Panc1 (cell line): Measurements from ENCODE around the gene HPGDS.

Experiments used
- CTCF ChIP-seq: fragments of 450-650 bp; IDR thresholded peaks from 2 replicates; pipeline ENCODE4 v1.5.1; 2017; ENCODE audit warnings: mild to moderate bottlenecking
- POLR2AphosphoS5 ChIP-seq: IDR thresholded peaks from 2 replicates; pipeline ENCODE4 v1.6.1; 2012; ENCODE audit warnings: mild to moderate bottlenecking, low read depth, low read length, moderate library complexity
- REST ChIP-seq, 2 experiments: IDR thresholded peaks; 2 replicates each; pipeline ENCODE4 v1.6.1; 2011 to 2012; ENCODE audit warnings: low read depth in 2 of 2, control low read depth in 1 of 2, low read length in 1 of 2, mild to moderate bottlenecking in 1 of 2, moderate library complexity in 1 of 2; ENCODE audit not compliant: insufficient read depth in 1 of 2
- SIN3A ChIP-seq: IDR thresholded peaks from 2 replicates; pipeline ENCODE4 v1.6.1; 2012; ENCODE audit warnings: low read depth, mild to moderate bottlenecking, low read length, moderate library complexity, borderline replicate concordance; ENCODE audit not compliant: insufficient read depth
- TCF7L2 ChIP-seq: IDR thresholded peaks from 2 replicates; pipeline ENCODE4 v1.6.1; 2011; ENCODE audit warnings: mild to moderate bottlenecking, low read depth, low read length, inconsistent platforms

DNA sequence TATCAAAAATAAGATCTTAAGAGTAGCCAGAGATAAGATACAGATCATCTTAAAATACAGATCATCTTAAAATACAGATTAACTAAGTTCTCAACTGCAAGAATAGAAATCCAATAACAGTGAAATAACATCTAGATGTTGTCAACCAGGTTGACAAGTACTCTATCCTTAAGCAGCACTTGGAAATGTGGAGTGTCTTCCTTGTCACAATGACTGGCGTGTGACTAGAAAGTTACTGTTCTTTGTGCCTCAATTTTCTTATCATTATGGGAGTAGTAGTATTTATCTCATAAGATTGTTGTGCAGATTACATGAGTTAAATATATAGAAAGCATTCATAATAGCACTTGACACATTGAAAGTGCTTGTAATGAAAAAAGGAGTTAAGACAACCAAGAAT is 25.8 kb upstream of the HPGDS start:
- TF ChIP-seq CTCF, result no peak
- no peak for TF ChIP-seq REST (IDR thresholded peaks at IDR 0.05; ENCODE audit: insufficient read depth in 1 of 2, low read depth in 2 of 2, low read length in 1 of 2)
- TF ChIP-seq POLR2AphosphoS5, result no peak
- TF ChIP-seq SIN3A, result no peak
- no peak for TF ChIP-seq TCF7L2
